PFSK-1 (cell line): ENCODE results near the gene PTPRJ.

Experiments
- FOXP2 ChIP-seq: optimal IDR thresholded peaks from 2 replicates; pipeline ENCODE3; 2011; ENCODE audit warnings: borderline replicate concordance, control low read depth, inconsistent platforms; ENCODE audit not compliant: insufficient read depth; ENCODE audit errors: extremely low read length, extremely low read depth
- POLR2AphosphoS5 ChIP-seq: IDR thresholded peaks from 2 replicates; pipeline ENCODE4 v1.6.1; 2012; ENCODE audit warnings: low read depth, mild to moderate bottlenecking, control low read depth, low read length, moderate library complexity
- REST ChIP-seq, 2 experiments: IDR thresholded peaks; 2 replicates each; pipeline versions ENCODE4 v1.6.1 to v1.8.0; 2011 to 2012; ENCODE audit warnings: low read depth in 2 of 2, low read length in 2 of 2, control low read depth in 1 of 2, inconsistent platforms in 1 of 2, mild to moderate bottlenecking in 1 of 2, moderate library complexity in 1 of 2; ENCODE audit not compliant: insufficient read depth in 1 of 2
- SIN3A ChIP-seq: IDR thresholded peaks from 2 replicates; pipeline ENCODE4 v1.6.1; 2012; ENCODE audit warnings: mild to moderate bottlenecking, low read length, moderate library complexity, borderline replicate concordance; ENCODE audit not compliant: insufficient read depth
- TAF1 ChIP-seq: IDR thresholded peaks from 2 replicates; pipeline ENCODE4 v1.6.1; 2012; ENCODE audit warnings: low read length, control low read depth, borderline replicate concordance; ENCODE audit not compliant: insufficient read depth

The PTPRJ gene

GRCh38 chr11:48036011-48036410, 55.7 kb downstream of the PTPRJ start:
- no peak for TF ChIP-seq FOXP2
- TF ChIP-seq SIN3A: no peak
- no peak for TF ChIP-seq TAF1
- TF ChIP-seq REST (IDR thresholded peaks at IDR 0.05; ENCODE audit: insufficient read depth in 1 of 2, low read depth in 2 of 2, low read length in 2 of 2): no peak
- no peak for TF ChIP-seq POLR2AphosphoS5

- TF ChIP-seq POLR2AphosphoS5 (no peak), SIN3A (no peak)
Observed at GRCh38 chr11:48036466-48036865, 56.1 kb downstream of the PTPRJ start.

- no peak for TF ChIP-seq FOXP2
- TF ChIP-seq REST (IDR thresholded peaks at IDR 0.05; ENCODE audit: insufficient read depth in 1 of 2, low read depth in 2 of 2, low read length in 2 of 2): no peak
- TF ChIP-seq TAF1: no peak
- no peak for TF ChIP-seq POLR2AphosphoS5
- TF ChIP-seq SIN3A: no peak
Observed at GRCh38 chr11:48037709-48038468, 57.5 kb downstream of the PTPRJ start.

- TF ChIP-seq TAF1: no peak
- TF ChIP-seq FOXP2: no peak
- no peak for TF ChIP-seq POLR2AphosphoS5
- no peak for TF ChIP-seq REST (IDR thresholded peaks at IDR 0.05; ENCODE audit: insufficient read depth in 1 of 2, low read depth in 2 of 2, low read length in 2 of 2)
- TF ChIP-seq SIN3A: no peak
Observed at GRCh38 chr11:48040830-48041444, 60.6 kb downstream of the PTPRJ start.

GRCh38 chr11:48041877-48042695, 61.7 kb downstream of the PTPRJ start:
- TF ChIP-seq POLR2AphosphoS5 (no peak), TAF1 (no peak), REST (IDR thresholded peaks at IDR 0.05; ENCODE audit: insufficient read depth in 1 of 2, low read depth in 2 of 2, low read length in 2 of 2) (no peak), SIN3A (no peak), FOXP2 (no peak)
